GM19328 (cell line): ENCODE data around the gene DNASE2.
"Not testable (repeated sequence)": the region's sequence is repeated elsewhere in the genome, so short reads cannot be mapped to it uniquely, and the experiment has no call there.

Experiments
- ATAC-seq: cut with Tn5 transposase; IDR thresholded peaks from one replicate; pipeline ENCODE4 v1.9.1; 2021; ENCODE audit warnings: mild to moderate bottlenecking, moderate library complexity; ENCODE audit not compliant: unreplicated experiment

The DNASE2 gene

GRCh38 chr19:12865746-12866415 is 15.4 kb downstream of the DNASE2 start:
- ATAC-seq, result no peak

- ATAC-seq, result no peak
These were observed 16.2 kb downstream of the DNASE2 start for GRCh38 chr19:12864721-12865715.

GRCh38 chr19:12864143-12864542 is 17.1 kb downstream of the DNASE2 start:
- no peak for ATAC-seq

- ATAC-seq, result no peak
These were observed 21.7 kb downstream of the DNASE2 start for GRCh38 chr19:12859546-12859945.

GRCh38 chr19:12858041-12858928 is 23.0 kb downstream of the DNASE2 start:
- ATAC-seq, result no peak

GRCh38 chr19:12856653-12857052 is 24.6 kb downstream of the DNASE2 start:
- no peak for ATAC-seq

- ATAC-seq, result no peak
These were observed 33.8 kb downstream of the DNASE2 start for GRCh38 chr19:12847159-12848139.

- ATAC-seq, result not testable (repeated sequence)
These were observed 34.6 kb downstream of the DNASE2 start for GRCh38 chr19:12846613-12847012.

- ATAC-seq, result no peak
These were observed 37.1 kb downstream of the DNASE2 start for GRCh38 chr19:12843999-12844732.

- no peak for ATAC-seq
These were observed 37.9 kb downstream of the DNASE2 start for GRCh38 chr19:12843328-12843727.

- ATAC-seq, result no peak
These were observed 38.7 kb downstream of the DNASE2 start for GRCh38 chr19:12842511-12842910.

GRCh38 chr19:12841094-12841493 is 40.2 kb downstream of the DNASE2 start:
- ATAC-seq, result no peak

GRCh38 chr19:12840091-12841079 is 40.9 kb downstream of the DNASE2 start:
- no peak for ATAC-seq

- no peak for ATAC-seq
These were observed 42.1 kb downstream of the DNASE2 start for GRCh38 chr19:12838886-12839756.

GRCh38 chr19:12838182-12838885 is 42.9 kb downstream of the DNASE2 start, which contains the start of gene MAST1:
Gene MAST1 (plus strand): TSS chr19:12838515. CDS start chr19:12838573, 58 bp downstream.
- no peak for ATAC-seq

- ATAC-seq, result no peak
These were observed 44.0 kb downstream of the DNASE2 start for GRCh38 chr19:12837225-12837624.
